SH-SY5Y (cell line): Measurements from ENCODE around the gene GDPGP1.

ENCODE experiments used
- GATA2 ChIP-seq: IDR thresholded peaks from 2 replicates; pipeline ENCODE4 v1.6.1; 2011; ENCODE audit warnings: mild to moderate bottlenecking, low read depth, low read length
- GATA3 ChIP-seq: IDR thresholded peaks from 2 replicates; pipeline ENCODE4 v1.6.1; 2011; ENCODE audit warnings: low read depth, mild to moderate bottlenecking, low read length, moderate library complexity

The GDPGP1 gene

DNA sequence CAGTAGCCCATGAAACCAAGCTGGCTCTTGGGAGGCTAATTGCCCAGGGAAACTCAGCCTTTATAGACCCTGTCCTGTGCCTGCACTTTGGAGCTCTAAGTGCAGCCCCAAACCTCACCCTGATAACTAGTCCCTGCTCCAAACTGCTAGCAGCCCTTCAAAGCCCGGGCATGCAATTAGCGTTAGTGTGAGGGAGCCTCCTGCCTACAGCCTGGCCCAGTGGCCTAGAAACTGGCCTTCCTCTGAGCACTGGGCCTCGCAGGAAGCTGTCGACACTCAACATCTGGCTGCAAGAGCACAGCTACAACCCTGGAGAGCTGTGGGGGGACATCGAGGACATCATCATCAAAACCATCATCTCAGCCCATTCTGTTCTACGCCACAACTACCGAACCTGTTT lies 23.8 kb downstream of the GDPGP1 start:
- no peak for TF ChIP-seq GATA3
- TF ChIP-seq GATA2, result no peak

DNA sequence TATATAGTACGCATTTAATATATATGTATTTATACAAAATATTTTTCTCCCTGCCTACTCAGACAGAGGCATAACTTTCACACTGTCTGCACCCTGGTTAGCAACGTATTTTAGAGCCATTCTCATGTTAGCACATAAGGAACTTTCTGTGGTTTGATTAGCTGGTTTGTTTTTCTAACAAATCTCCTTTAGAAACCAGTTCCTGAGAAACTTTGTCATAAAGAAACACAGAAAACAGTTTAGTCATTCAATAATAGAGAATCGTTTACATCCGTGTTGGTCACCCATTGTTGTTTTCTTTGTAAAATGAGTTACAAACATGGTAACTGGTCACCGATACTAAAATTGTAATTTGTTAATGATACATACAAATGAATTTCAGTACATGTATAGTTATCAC lies 25.5 kb downstream of the GDPGP1 start:
- TF ChIP-seq GATA2 (no peak), GATA3 (no peak)

DNA sequence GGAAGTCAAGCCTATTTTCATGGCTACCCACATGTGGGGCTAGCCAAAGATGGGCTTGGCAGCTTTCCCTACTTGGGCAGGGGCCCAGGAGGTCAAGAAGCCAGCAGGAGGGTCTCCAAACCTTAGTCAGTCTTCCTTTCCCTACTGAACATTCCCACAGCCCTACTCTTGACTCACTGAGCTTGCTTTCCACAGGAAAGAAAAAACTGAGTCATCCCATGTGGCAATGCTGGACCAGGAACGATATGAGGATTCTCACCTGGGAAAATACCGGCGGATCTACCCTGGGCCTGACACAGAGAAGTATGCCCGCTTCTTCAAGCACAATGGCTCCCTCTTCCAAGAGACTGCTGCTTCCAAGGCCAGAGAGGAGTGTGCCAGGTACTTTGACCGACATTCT lies 27.8 kb downstream of the GDPGP1 start:
- no peak for TF ChIP-seq GATA3
- TF ChIP-seq GATA2, result no peak

DNA sequence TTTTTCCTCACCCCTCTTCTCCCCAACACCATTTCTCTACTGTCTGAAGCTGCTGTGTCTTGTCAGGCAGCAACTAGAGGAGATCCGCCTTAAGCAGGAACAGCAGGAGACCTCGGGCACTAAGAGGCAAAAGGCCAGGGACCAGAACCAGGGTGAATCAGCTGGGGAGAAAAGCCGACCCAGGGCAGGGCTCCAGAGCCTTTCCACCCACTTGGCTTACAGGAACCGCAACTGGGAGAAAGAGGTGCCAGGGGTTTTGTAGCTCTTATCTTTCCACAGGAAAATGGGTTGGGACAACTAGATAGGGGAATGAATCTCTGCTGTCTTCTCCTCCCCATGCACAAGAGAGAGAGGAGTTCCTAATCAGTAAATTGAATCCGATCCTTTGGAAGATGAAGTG lies 28.4 kb downstream of the GDPGP1 start:
- no peak for TF ChIP-seq GATA3
- TF ChIP-seq GATA2, result no peak

DNA sequence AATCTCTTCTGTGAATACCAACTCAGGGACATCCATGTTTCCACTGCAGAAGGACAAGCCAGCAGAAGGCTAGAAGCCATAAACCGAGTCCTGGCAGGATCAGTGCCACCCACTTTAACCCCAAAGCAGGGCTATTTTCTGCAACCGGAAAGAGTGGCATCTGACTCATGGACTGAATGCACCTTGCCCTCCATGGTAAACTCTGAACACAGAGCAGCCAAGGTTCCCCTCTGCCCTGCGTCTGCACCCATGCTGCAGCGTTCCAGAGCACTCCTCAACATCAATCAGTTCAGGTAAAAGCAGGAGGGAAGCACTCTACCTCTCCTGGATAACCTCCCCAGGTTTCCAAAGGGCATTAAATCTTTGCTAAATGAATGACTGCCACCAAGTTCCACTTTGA lies 30.7 kb downstream of the GDPGP1 start:
- TF ChIP-seq GATA3 (no peak), GATA2 (no peak)

- TF ChIP-seq GATA3 (no peak), GATA2 (no peak)
Measured at GRCh38 chr15:90265271-90266060, 31.5 kb downstream of the GDPGP1 start, which contains the start of gene NGRN. Gene NGRN (plus strand): TSS chr15:90265672. CDS start chr15:90265713, 41 bp downstream.

- TF ChIP-seq GATA3, result no peak
- no peak for TF ChIP-seq GATA2
Measured at GRCh38 chr15:90266061-90266431, 32.0 kb downstream of the GDPGP1 start.

DNA sequence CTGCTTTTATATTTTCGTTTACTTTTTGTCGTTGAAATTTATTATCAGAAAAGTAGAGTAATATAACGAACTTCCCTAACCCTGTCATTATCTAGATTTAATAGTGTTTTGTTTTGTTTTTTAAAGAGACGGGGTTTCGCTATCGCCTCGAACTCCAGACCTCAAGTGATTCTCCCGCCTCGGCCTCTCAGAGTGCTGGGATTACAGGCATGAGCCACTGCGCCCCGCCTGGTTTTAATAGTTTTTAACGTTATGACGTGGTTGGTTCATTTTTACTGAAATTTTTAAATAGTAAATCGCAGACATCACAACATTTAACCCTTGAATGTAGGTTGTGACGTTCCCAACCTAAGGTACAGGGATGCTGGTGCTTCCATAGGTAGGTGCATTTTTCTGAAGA lies 32.5 kb downstream of the GDPGP1 start:
- TF ChIP-seq GATA2 (no peak), GATA3 (no peak)

DNA sequence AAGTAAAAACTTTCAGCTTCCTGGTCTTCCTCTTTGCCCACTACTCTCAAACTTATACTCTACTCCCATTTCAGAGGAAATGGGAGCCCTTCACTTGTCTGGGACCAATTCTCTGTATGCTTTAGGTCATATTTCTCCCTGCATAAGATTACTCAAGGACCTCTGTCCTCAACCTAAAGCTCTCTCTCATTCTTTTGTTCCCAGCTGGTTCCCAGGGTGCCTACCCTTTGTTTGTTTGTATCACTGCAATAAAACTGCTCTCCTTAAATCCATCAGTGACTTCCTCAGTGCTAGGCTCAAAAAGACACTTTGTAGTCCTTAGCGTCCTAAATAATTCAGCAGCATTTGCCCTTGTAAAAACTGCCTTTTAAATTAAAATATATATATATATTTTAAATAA lies 34.4 kb downstream of the GDPGP1 start:
- no peak for TF ChIP-seq GATA2
- no peak for TF ChIP-seq GATA3

DNA sequence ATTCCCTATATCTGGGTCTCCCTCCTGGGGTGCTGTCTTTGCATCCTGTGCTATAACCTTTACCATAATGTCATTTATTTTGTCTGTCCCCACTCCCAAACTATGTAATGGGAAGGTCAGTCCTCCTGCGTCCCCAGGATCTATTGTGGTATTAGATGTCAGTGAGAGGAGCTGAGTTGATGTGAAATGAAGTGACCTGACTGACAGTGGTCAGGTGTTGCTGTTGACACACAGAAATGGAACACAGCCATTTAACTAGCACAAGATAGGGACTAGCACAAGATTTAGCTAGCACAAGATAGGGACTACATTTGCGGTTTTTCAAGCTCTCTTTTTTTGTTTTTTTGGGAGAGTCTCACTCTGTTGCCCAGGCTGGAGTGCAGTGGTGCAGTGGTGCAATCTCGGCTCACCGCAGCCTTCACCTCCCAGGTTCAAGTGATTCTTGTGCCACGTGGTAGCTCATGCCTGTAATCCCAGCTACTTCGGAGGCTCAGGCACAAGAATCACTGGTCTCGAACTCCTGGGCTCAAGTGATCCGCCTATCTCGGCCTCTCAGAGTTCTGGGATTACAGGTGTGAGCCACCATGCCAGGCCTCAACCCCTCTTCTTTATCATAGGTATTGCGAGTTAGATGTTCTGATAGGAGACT lies 36.6 kb downstream of the GDPGP1 start:
- TF ChIP-seq GATA3 (no peak), GATA2 (no peak)

DNA sequence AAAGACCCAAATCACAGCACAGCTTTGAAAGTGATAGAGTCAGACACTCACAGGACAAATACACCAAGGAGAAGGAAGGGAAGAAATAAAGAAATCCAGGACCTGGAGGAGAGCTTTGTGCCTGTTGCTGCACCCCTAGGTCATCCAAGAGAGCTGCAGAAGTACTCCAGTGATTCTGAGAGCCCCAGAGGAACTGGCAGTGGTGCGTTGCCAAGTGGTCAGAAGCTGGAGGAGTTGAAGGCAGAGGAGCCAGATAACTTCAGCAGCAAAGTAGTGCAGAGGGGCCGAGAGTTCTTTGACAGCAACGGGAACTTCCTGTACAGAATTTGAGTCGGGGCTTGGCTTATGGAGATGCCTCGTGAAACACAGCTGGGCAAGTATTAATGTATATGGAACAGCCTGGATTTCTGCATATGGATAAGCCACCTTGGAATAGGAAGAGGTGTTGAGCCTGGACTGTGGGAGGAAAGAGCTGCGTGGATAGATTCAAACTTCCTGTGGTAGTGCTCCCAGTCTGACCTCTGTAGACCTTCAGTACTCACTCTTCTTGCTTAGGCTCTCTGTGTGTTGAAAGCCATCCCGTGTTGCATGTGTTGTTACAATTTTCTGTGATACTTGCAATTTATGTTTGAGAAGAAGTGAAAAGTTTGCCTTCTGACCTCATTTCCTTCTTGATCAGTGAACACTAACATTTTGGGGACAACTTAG lies 37.6 kb downstream of the GDPGP1 start:
- TF ChIP-seq GATA3 (no peak), GATA2 (no peak)

DNA sequence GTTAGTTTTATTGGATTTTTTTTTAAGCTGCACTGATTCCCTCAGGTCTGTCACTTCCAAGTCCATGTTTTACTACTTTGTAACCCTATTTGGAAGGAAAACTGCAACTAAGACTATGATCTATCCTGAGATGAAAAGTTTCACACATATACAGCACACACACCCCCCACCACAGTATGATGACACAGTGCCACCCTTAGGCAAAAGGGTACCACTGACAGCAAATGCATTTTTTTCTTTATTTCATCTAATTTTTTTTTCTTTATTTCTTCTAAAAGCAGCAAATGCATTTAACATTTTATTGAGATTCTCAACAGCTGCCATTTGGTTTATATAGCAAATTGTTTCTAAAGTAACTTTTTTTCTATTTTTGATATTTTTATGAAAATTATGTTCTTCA lies 52.7 kb downstream of the GDPGP1 start:
- TF ChIP-seq GATA2, result no peak

GRCh38 chr15:90287101-90287500 lies 53.1 kb downstream of the GDPGP1 start:
- TF ChIP-seq GATA3 (no peak), GATA2 (no peak)

- no peak for TF ChIP-seq GATA2
- TF ChIP-seq GATA3, result no peak
Measured at GRCh38 chr15:90287946-90288345, 53.9 kb downstream of the GDPGP1 start.

DNA sequence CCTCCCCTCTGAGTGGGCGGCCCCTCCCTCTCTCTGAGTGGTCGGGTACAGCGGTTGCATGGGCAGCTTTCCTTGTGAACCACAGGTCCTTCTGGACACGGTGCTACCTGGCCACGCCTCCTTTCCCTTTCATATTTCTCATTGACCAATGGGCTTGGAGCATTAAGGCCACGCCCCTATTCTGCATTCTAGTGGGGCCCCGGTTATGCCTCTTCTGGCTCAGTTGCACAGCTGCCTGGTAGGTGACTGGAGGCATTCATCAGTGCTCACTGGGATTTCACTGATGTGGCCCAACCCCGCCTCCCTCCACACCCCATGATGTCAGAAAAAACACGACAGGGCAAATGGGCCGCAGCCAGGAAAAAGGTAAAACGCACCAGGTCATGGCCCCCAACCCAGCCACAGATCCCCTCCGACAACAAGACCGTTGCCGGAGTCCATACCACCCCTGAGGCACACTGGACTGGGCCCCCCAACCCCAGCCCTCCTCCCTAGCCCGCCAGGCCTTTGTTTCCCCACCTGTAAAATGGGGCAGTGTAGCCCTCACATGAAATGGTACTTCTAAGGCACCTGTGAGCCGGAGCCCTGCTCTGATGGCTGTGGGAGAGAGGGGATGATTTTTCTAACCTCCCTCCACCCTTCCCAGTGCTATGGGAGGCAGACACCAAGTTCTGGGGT lies 57.8 kb downstream of the GDPGP1 start:
- TF ChIP-seq GATA2 (no peak), GATA3 (no peak)
